PC-9 (cell line): Measurements from ENCODE around the gene UBAC1. TPM values are rescaled to one million over a fixed set of nuclear protein-coding genes. Genes with fewer than 3 reads are reported as not detected.

Experiments used
- BruUV-seq: library from RNA; stranded (reverse); fragments of 400-500 nt; replicated peaks from 2 replicates; lab custom pipeline; 2021; lab: Mats Ljungman, UMichigan
- CTCF ChIA-PET: fragments of 300-600 bp; sonication (Branson Sonifier 250); formaldehyde crosslinking; loops from one replicate; lab custom pipeline; 2022; ENCODE audit warnings: antibody characterized with exemption; lab: Charles Lee
- POLR2A ChIA-PET: fragments of 300-600 bp; sonication (Branson Sonifier 250); formaldehyde crosslinking; loops from one replicate; lab custom pipeline; 2022; ENCODE audit warnings: antibody characterized with exemption; ENCODE audit not compliant: unreplicated experiment; lab: Charles Lee
- DNase-seq, 2 experiments: peaks; one replicate each; pipeline versions ENCODE4 v3.0.0 to v3.0.0-alpha.2; 2015 to 2022; ENCODE audit warnings: mixed read lengths in 1 of 2
- H2AFZ ChIP-seq: fragments of 200-600 bp; sonication (generic); 2 replicates; pipeline ENCODE4 v1.8.1; 2017; ENCODE audit warnings: antibody characterized with exemption
- H3F3A ChIP-seq: fragments of 200-600 bp; sonication (generic); 2 replicates; pipeline ENCODE4 v1.8.1; 2017; ENCODE audit warnings: antibody characterized with exemption, mild to moderate bottlenecking, low read depth; ENCODE audit not compliant: insufficient read depth
- H3K27ac ChIP-seq: fragments of 200-600 bp; sonication (generic); 2 replicates; pipeline ENCODE4 v1.6.1; 2016; ENCODE audit warnings: mixed run types
- H3K27me3 ChIP-seq: fragments of 200-600 bp; sonication (generic); 2 replicates; pipeline ENCODE4 v1.6.1; 2016; ENCODE audit warnings: low read depth, mixed run types; ENCODE audit not compliant: insufficient read depth
- H3K36me3 ChIP-seq: fragments of 200-600 bp; sonication (generic); 2 replicates; pipeline ENCODE4 v1.6.1; 2016; ENCODE audit warnings: low read depth, mixed run types
- H3K4me1 ChIP-seq: fragments of 200-600 bp; sonication (generic); replicated peaks from 2 replicates; pipeline ENCODE4 v1.6.1; 2016; ENCODE audit warnings: mixed run types; ENCODE audit not compliant: insufficient read depth
- H3K4me2 ChIP-seq: fragments of 200-600 bp; sonication (generic); 2 replicates; pipeline ENCODE4 v1.6.1; 2017; ENCODE audit warnings: mixed run types
- H3K4me3 ChIP-seq: fragments of 200-600 bp; sonication (generic); 2 replicates; pipeline ENCODE4 v1.6.1; 2016; ENCODE audit warnings: mixed run types
- H3K79me2 ChIP-seq: fragments of 200-600 bp; sonication (generic); 2 replicates; pipeline ENCODE4 v1.6.1; 2017; ENCODE audit warnings: low read depth, mixed run types
- H3K9me2 ChIP-seq: fragments of 200-600 bp; sonication (generic); 2 replicates; pipeline ENCODE4 v1.8.1; 2017; ENCODE audit warnings: mild to moderate bottlenecking; ENCODE audit not compliant: insufficient read depth
- H3K9me3 ChIP-seq: fragments of 200-600 bp; sonication (generic); 2 replicates; pipeline ENCODE4 v1.8.1; 2016; ENCODE audit warnings: low read depth; ENCODE audit not compliant: insufficient read depth
- H4K20me1 ChIP-seq: fragments of 200-600 bp; sonication (generic); 2 replicates; pipeline ENCODE4 v1.8.1; 2017; ENCODE audit not compliant: insufficient read depth
- CTCF ChIP-seq: fragments of 200-600 bp; sonication (generic); conservative IDR thresholded peaks from 2 replicates; pipeline ENCODE4 v1.6.1; 2017; ENCODE audit warnings: mixed run types, antibody characterized with exemption, mild to moderate bottlenecking, moderate library complexity
- EZH2 ChIP-seq: fragments of 200-600 bp; sonication (generic); IDR thresholded peaks from 2 replicates; pipeline ENCODE4 v1.8.0; 2017; ENCODE audit warnings: antibody characterized with exemption, low read depth
- intact Hi-C: fragments of 100-400 bp; cut with micrococcal nuclease; formaldehyde crosslinking; loops from one replicate; pipeline ENCODE4 v1.10.0; 2022; ENCODE audit not compliant: unreplicated experiment
- total RNA-seq: library from RNA; stranded (reverse); gene quantifications from 2 replicates; pipeline ENCODE4 v1.2.3, GENCODE V29; 2021

UBAC1 gene
- total RNA-seq, 1 experiment from 2014 or later, result 27.6 TPM

- Histone ChIP-seq H3K36me3 (no peaks in the 10 kb centered on the region), H3F3A (peaks cover under 1% of the 10 kb centered on the region; the same call in 1 of the 2 replicates), H3K4me2 (no peak overlapping the region), H3K9me3 (no peaks in the 10 kb centered on the region), H3K9me2 (no peaks in the 10 kb centered on the region), H3K4me1 (no peaks in the 10 kb centered on the region), H2AFZ (no peak overlapping the region), H4K20me1 (no peaks in the 10 kb centered on the region), H3K27me3 (no peaks in the 10 kb centered on the region), H3K79me2 (no peaks in the 10 kb centered on the region), H3K4me3 (no peak overlapping the region), H3K27ac (no peak overlapping the region)
- intact Hi-C loops, result no loop called here
- no peak for TF ChIP-seq EZH2
- TF ChIP-seq CTCF, result no peak
- POLR2A ChIA-PET, result no interaction called here
- no TSS peak for BruUV-seq
- CTCF ChIA-PET, result no interaction called here
- DNase-seq, result no peak
Observed at GRCh38 chr9:135910757-135911156, 50.4 kb downstream of the UBAC1 start.

GRCh38 chr9:135910216-135910615, 51.0 kb downstream of the UBAC1 start:
- no peak for DNase-seq
- no peak overlapping the region for H2AFZ ChIP-seq
- intact Hi-C loops, result no loop called here
- no peaks in the 10 kb centered on the region for H3K79me2 ChIP-seq
- H3K9me2 ChIP-seq, result no peaks in the 10 kb centered on the region
- TF ChIP-seq CTCF, result no peak
- BruUV-seq, result no TSS peak
- no peaks in the 10 kb centered on the region for H3K9me3 ChIP-seq
- no peaks in the 10 kb centered on the region for H3K36me3 ChIP-seq
- no peaks in the 10 kb centered on the region for H4K20me1 ChIP-seq
- ChIA-PET POLR2A (no interaction called here), CTCF (no interaction called here)
- H3K4me3 ChIP-seq, result no peak overlapping the region
- H3K4me2 ChIP-seq, result no peak overlapping the region
- no peak overlapping the region for H3K27ac ChIP-seq
- H3F3A ChIP-seq, result peaks cover 6% of the 10 kb centered on the region; the same call in 1 of the 2 replicates
- H3K27me3 ChIP-seq, result no peaks in the 10 kb centered on the region
- no peaks in the 10 kb centered on the region for H3K4me1 ChIP-seq

GRCh38 chr9:135909371-135909770, 51.8 kb downstream of the UBAC1 start:
- no peak overlapping the region for H3K4me3 ChIP-seq
- H3K4me2 ChIP-seq, result no peak overlapping the region
- H3F3A ChIP-seq, result peaks cover 12% of the 10 kb centered on the region; the same call in 1 of the 2 replicates
- H3K9me2 ChIP-seq, result no peaks in the 10 kb centered on the region
- DNase-seq, result no peak
- H4K20me1 ChIP-seq, result no peaks in the 10 kb centered on the region
- H3K36me3 ChIP-seq, result no peaks in the 10 kb centered on the region
- peaks cover 3% of the 10 kb centered on the region for H3K79me2 ChIP-seq
- BruUV-seq, result no TSS peak
- intact Hi-C loops, result no loop called here
- no peaks in the 10 kb centered on the region for H3K27me3 ChIP-seq
- no peak overlapping the region for H3K27ac ChIP-seq
- ChIA-PET CTCF (interaction anchor here (0.6 kb wide), 1 partner anchor 52 kb away, joined by 7 read pairs; no protein-coding TSS in a partner anchor), POLR2A (no interaction called here)
- TF ChIP-seq CTCF, result no peak
- TF ChIP-seq EZH2, result no peak
- H3K9me3 ChIP-seq, result no peaks in the 10 kb centered on the region
- 0 out of 2 replicates have a peak, but pooled peaks cover 6% of the 10 kb centered on the region for H3K4me1 ChIP-seq
- H2AFZ ChIP-seq, result no peak overlapping the region
